Prostate gland (tissue), 2 donors: Measurements from ENCODE around the gene CHST15. TPM values are rescaled to one million over a fixed set of nuclear protein-coding genes. Genes with fewer than 3 reads are reported as not detected.
A peak's percentile ranks its signal among the peaks of the same experiment; 100 is the strongest.

Source experiments
- DNase-seq: peaks from one replicate; pipeline ENCODE4 v3.0.0-alpha.2; 2019; ENCODE audit warnings: low spot score
- H3K27ac ChIP-seq, 2 donors: fragments of 200-600 bp; sonication (generic); 2 replicates each; pipeline ENCODE4 v1.5.1; 2017 to 2019
- H3K27me3 ChIP-seq: fragments of 200-600 bp; sonication (generic); replicated peaks from 2 replicates; pipeline ENCODE4 v1.5.1; 2019; ENCODE audit not compliant: insufficient read depth
- H3K36me3 ChIP-seq, 2 donors: fragments of 200-600 bp; sonication (generic); 1 replicate in 1 of 2; 2 replicates in 1 of 2; pipeline versions ENCODE4 v1.5.1 to v1.8.1; 2017 to 2019
- H3K4me1 ChIP-seq: fragments of 200-600 bp; sonication (generic); replicated peaks from 2 replicates; pipeline ENCODE4 v1.5.1; 2019
- H3K4me3 ChIP-seq, 2 donors: fragments of 200-600 bp; sonication (generic); 2 replicates each; pipeline ENCODE4 v1.5.1; 2017 to 2019
- H3K9me3 ChIP-seq: fragments of 200-600 bp; sonication (generic); 2 replicates; pipeline ENCODE4 v1.5.1; 2017
- CTCF ChIP-seq, 4 experiments: fragments of 200-600 bp in 2 of 4; fragments of 450-650 bp in 2 of 4; sonication (generic) in 2 of 4; IDR thresholded peaks; 1 replicate in 3 of 4; 2 replicates in 1 of 4; pipeline ENCODE4 v1.5.1; 2016 to 2019; ENCODE audit warnings: antibody characterized with exemption in 4 of 4, mild to moderate bottlenecking in 2 of 4, moderate library complexity in 2 of 4
- POLR2A ChIP-seq: fragments of 450-650 bp; IDR thresholded peaks from one replicate; pipeline ENCODE4 v1.6.1; 2016; ENCODE audit warnings: antibody characterized with exemption, mild to moderate bottlenecking
- POLR2AphosphoS5 ChIP-seq: sonication (generic); formaldehyde crosslinking; IDR thresholded peaks from one replicate; pipeline ENCODE4 v1.6.1; 2017; ENCODE audit warnings: antibody characterized with exemption
- WGBS: methylation state at CpG from one replicate; pipeline ENCODE4 v1.1.5; 2018; 5-methylcytosine and 5-hydroxymethylcytosine counted together
- intact Hi-C: fragments of 100-400 bp; cut with DNase I; formaldehyde crosslinking; loops from one replicate; pipeline ENCODE4 v1.14.2; 2022
- total RNA-seq, 2 donors: library from RNA; depleted of rRNA; stranded (reverse); fragments of >200 nt; gene quantifications; one replicate each; pipeline ENCODE4 v1.1.0, GENCODE V29; 2016

CHST15 gene
- total RNA-seq, 2 donors from 2014 or later, result 13.9 to 26.0 TPM

GRCh38 chr10:124078714-124079113 lies 14.7 kb downstream of the CHST15 start:
- H3K4me1 ChIP-seq, result peaks cover 4% of the 10 kb centered on the region

GRCh38 chr10:124078028-124078427 lies 15.4 kb downstream of the CHST15 start:
- DNase-seq, result no peak
- H3K27me3 ChIP-seq, result no peaks in the 10 kb centered on the region
- no peaks in the 10 kb centered on the region for H3K9me3 ChIP-seq
- H3K36me3 ChIP-seq, result no peaks in the 10 kb centered on the region
- H3K4me1 ChIP-seq, result peaks cover 4% of the 10 kb centered on the region
- no peak overlapping the region for H3K27ac ChIP-seq
- 84% methylated on average over 4 of the region's 4 CpGs for WGBS
- TF ChIP-seq POLR2A, result no peak
- no peak for TF ChIP-seq POLR2AphosphoS5
- TF ChIP-seq CTCF (IDR thresholded peaks at IDR 0.05), result no peak
- H3K4me3 ChIP-seq, result no peak overlapping the region
- intact Hi-C loops, result no loop called here

More at GRCh38 chr10:124078714-124079113, 14.7 kb downstream of the CHST15 start:
- Histone ChIP-seq H3K4me3 (no peak overlapping the region), H3K27ac (no peak overlapping the region), H3K27me3 (no peaks in the 10 kb centered on the region), H3K9me3 (no peaks in the 10 kb centered on the region), H3K36me3 (no peaks in the 10 kb centered on the region)
- no peak for DNase-seq
- no peak for TF ChIP-seq POLR2A
- TF ChIP-seq POLR2AphosphoS5, result no peak
- TF ChIP-seq CTCF (IDR thresholded peaks at IDR 0.05), result no peak
- intact Hi-C loops, result no loop called here

- intact Hi-C loops, result no loop called here
- H3K36me3 ChIP-seq, result no peaks in the 10 kb centered on the region
- H3K9me3 ChIP-seq, result no peaks in the 10 kb centered on the region
- no peak overlapping the region for H3K4me3 ChIP-seq
- no peaks in the 10 kb centered on the region for H3K27me3 ChIP-seq
- H3K27ac ChIP-seq, result no peak overlapping the region
- WGBS, result 85% methylated on average over 12 of the region's 12 CpGs
- no peak for TF ChIP-seq POLR2AphosphoS5
- no peak for TF ChIP-seq CTCF (IDR thresholded peaks at IDR 0.05)
- no peak for TF ChIP-seq POLR2A
- DNase-seq, result no peak
- peaks cover 4% of the 10 kb centered on the region for H3K4me1 ChIP-seq
Measured at GRCh38 chr10:124077208-124077993, 16.0 kb downstream of the CHST15 start.

GRCh38 chr10:124076148-124076733 lies 17.2 kb downstream of the CHST15 start:
- Histone ChIP-seq H3K4me3 (no peak overlapping the region), H3K9me3 (no peaks in the 10 kb centered on the region), H3K27ac (peak overlapping the region in 1 of 2 donors; percentile 35), H3K27me3 (no peaks in the 10 kb centered on the region), H3K4me1 (peaks cover 4% of the 10 kb centered on the region), H3K36me3 (no peaks in the 10 kb centered on the region)
- no peak for DNase-seq
- intact Hi-C loops, result no loop called here
- WGBS, result 87% methylated on average over 9 of the region's 9 CpGs
- no peak for TF ChIP-seq POLR2A
- TF ChIP-seq POLR2AphosphoS5, result no peak
- TF ChIP-seq CTCF (IDR thresholded peaks at IDR 0.05), result no peak
